Type B pancreatic cell (in vitro differentiated cells): ENCODE results near the gene DLGAP5. TPM values are rescaled to one million over a fixed set of nuclear protein-coding genes. Genes with fewer than 3 reads are reported as not detected.

Experiments
- DNase-seq: peaks from one replicate; pipeline ENCODE4 v3.0.0; 2021; ENCODE audit warnings: mixed read lengths; ENCODE audit not compliant: unreplicated experiment; ENCODE audit errors: extremely low spot score
- H3K27ac Mint-ChIP-seq: 2 replicates; pipeline ENCODE4 v1.8.0; 2021; ENCODE audit warnings: mild to moderate bottlenecking, mixed read lengths
- H3K27me3 Mint-ChIP-seq: 2 replicates; pipeline ENCODE4 v1.8.0; 2021; ENCODE audit warnings: mixed read lengths
- H3K36me3 Mint-ChIP-seq: 2 replicates; pipeline ENCODE4 v1.8.0; 2021; ENCODE audit warnings: mixed read lengths
- H3K4me1 Mint-ChIP-seq: one replicate; pipeline ENCODE4 v1.8.0; 2021; ENCODE audit warnings: mixed read lengths; ENCODE audit not compliant: unreplicated experiment
- H3K4me3 Mint-ChIP-seq: 2 replicates; pipeline ENCODE4 v1.8.0; 2021; ENCODE audit warnings: mild to moderate bottlenecking, mixed read lengths
- H3K9me3 Mint-ChIP-seq: 2 replicates; pipeline ENCODE4 v1.8.0; 2021; ENCODE audit warnings: mixed read lengths
- total RNA-seq: library from RNA; stranded (reverse); gene quantifications from 2 replicates; pipeline ENCODE4 v1.2.1, GENCODE V29; 2021; ENCODE audit warnings: low replicate concordance
- TF ChIP-seq, protein P1 (sequence below): fragments of 200-600 bp; sonication (generic); conservative IDR thresholded peaks from 2 replicates; pipeline ENCODE4 v1.5.0; 2021; ENCODE audit warnings: antibody characterized with exemption, mild to moderate bottlenecking

DLGAP5 gene
- total RNA-seq, 1 donor from 2014 or later = 58.8 TPM

DNA sequence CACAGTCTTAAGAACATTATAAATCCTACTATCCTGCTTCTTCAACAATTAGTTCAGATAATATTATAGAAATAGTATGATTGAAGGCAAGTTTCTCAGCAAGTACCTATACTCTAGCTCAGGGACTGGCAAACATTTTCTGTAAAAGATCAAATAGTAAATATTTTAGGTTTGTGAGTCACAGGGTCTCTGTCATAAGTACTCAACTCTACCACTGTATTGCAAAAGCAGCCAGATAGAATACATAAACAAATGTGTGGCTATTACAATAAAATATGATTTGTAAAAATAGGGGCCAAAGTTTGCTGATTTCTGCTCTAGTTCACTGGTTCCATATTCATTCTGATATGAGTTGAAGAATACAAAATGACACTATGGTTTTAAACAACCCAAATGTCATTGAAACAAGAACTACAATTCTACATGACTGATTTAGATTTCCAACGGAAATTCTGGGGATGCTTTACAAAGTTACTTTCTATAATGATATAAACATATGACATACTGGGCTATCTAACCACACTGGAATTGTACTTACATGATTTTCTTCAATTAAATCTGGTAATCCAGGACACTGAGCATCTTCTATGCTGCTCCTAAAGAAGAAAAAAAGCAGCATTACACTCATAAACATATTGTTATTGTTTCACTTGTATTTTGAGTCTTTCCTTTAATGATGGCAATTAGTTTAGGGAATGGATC is 39.2 kb downstream of the DLGAP5 start:
- no peaks in the 10 kb centered on the region for H3K9me3 Mint-ChIP-seq
- TF ChIP-seq, protein P1, sequence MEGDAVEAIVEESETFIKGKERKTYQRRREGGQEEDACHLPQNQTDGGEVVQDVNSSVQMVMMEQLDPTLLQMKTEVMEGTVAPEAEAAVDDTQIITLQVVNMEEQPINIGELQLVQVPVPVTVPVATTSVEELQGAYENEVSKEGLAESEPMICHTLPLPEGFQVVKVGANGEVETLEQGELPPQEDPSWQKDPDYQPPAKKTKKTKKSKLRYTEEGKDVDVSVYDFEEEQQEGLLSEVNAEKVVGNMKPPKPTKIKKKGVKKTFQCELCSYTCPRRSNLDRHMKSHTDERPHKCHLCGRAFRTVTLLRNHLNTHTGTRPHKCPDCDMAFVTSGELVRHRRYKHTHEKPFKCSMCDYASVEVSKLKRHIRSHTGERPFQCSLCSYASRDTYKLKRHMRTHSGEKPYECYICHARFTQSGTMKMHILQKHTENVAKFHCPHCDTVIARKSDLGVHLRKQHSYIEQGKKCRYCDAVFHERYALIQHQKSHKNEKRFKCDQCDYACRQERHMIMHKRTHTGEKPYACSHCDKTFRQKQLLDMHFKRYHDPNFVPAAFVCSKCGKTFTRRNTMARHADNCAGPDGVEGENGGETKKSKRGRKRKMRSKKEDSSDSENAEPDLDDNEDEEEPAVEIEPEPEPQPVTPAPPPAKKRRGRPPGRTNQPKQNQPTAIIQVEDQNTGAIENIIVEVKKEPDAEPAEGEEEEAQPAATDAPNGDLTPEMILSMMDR = no peak
- no peak overlapping the region for H3K4me3 Mint-ChIP-seq
- H3K27ac Mint-ChIP-seq = no peak overlapping the region
- H3K4me1 Mint-ChIP-seq = no peaks in the 10 kb centered on the region
- H3K36me3 Mint-ChIP-seq = peaks cover 12% of the 10 kb centered on the region
- no peaks in the 10 kb centered on the region for H3K27me3 Mint-ChIP-seq
- DNase-seq = no peak

DNA sequence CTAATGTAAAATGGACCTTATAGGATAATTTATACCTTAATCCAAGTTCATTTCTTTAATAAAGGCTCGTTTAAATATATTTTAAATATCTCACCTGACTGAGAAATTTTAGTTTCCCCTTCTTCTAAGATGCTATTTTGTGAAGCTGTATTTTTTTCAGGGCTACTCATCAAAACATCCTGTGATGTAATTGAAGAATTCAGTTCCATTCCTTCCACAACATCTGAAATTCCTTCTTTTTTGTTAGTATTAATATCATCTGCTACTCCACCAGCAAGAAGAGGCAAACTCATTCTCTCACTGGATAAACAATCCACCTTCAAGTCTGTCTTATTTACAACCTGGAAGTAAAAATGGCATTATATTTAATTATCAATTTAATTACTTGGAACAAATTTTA is 39.8 kb downstream of the DLGAP5 start:
- no peak for DNase-seq
- H3K4me3 Mint-ChIP-seq = no peak overlapping the region
- H3K4me1 Mint-ChIP-seq = no peaks in the 10 kb centered on the region
- H3K9me3 Mint-ChIP-seq = no peaks in the 10 kb centered on the region
- H3K36me3 Mint-ChIP-seq = peaks cover 6% of the 10 kb centered on the region
- H3K27me3 Mint-ChIP-seq = no peaks in the 10 kb centered on the region
- TF ChIP-seq, protein P1 = no peak
- no peak overlapping the region for H3K27ac Mint-ChIP-seq

DNA sequence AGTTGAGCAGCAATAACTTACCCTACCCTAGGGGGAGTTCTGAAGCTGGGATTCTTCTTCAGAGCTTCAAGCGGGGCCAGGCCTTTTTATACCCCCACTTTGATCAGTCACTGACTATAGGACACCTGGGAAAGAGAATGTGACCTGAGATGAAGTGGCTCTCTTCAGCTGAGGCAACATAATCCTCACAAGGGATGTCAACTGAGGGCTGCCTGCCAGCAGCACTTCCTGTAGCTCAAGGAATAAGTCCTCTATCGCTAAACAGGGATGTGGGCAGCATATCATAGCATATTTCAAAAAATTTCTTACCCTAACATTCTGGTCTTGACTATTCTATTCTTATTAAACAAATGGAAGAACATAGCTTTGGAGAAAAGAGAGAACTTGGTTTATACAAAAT is 45.0 kb downstream of the DLGAP5 start:
- Mint-ChIP-seq H3K36me3 (peaks cover 23% of the 10 kb centered on the region), H3K9me3 (no peaks in the 10 kb centered on the region), H3K4me1 (no peaks in the 10 kb centered on the region), H3K27me3 (no peaks in the 10 kb centered on the region), H3K27ac (peak overlapping the region; percentile 68), H3K4me3 (no peak overlapping the region)
- no peak for DNase-seq
- TF ChIP-seq, protein P1 = no peak

DNA sequence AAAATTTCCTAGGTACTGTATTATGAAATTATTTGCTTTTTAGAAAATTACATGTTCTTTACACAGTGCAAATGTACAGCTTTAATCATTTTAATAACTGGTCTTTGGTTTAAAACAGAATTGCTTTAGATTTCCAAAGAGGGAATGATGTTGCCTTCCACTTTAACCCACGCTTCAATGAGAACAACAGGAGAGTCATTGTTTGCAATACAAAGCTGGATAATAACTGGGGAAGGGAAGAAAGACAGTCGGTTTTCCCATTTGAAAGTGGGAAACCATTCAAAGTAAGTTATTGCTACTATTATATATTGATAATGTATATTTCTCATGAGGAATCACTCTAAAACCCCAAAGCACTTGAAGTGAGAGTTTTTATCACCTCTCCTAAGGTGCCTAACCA is 48.9 kb downstream of the DLGAP5 start:
- no peak overlapping the region for H3K4me3 Mint-ChIP-seq
- H3K27ac Mint-ChIP-seq = peak overlapping the region; percentile 49
- peaks cover 44% of the 10 kb centered on the region for H3K36me3 Mint-ChIP-seq
- no peaks in the 10 kb centered on the region for H3K27me3 Mint-ChIP-seq
- peaks cover 3% of the 10 kb centered on the region for H3K4me1 Mint-ChIP-seq
- H3K9me3 Mint-ChIP-seq = no peaks in the 10 kb centered on the region
- no peak for DNase-seq
- TF ChIP-seq, protein P1 = no peak

DNA sequence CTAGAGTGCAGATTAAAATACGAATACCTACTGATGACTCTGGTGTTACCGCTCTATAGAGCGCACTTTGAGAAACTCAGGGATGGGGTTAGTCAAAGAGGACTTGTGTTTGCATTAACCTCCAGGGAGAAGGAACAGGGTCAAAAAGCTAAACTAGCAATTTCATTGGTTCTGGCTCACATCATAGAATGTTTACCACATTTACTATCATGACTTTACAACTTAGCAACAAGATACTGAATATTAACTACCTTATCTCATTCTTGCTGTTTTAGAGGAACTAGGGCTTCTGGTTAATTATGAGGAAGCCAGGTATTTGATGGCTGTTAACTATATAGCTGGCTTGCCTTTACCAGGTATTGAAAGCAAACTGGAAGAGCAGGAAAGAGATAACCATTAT is 49.6 kb downstream of the DLGAP5 start:
- TF ChIP-seq, protein P1 = no peak
- H3K27ac Mint-ChIP-seq = peak overlapping the region; percentile 49
- no peak for DNase-seq
- H3K27me3 Mint-ChIP-seq = no peaks in the 10 kb centered on the region
- peaks cover 9% of the 10 kb centered on the region for H3K4me1 Mint-ChIP-seq
- H3K9me3 Mint-ChIP-seq = no peaks in the 10 kb centered on the region
- H3K36me3 Mint-ChIP-seq = peaks cover 50% of the 10 kb centered on the region
- H3K4me3 Mint-ChIP-seq = no peak overlapping the region
